LNCAP (cell line): Measurements from ENCODE around the gene DEPDC1.
A peak's percentile ranks its signal among the peaks of the same experiment; 100 is the strongest.

Experiments
- CTCF ChIP-seq: fragments of 450-650 bp; IDR thresholded peaks from 2 replicates; pipeline ENCODE4 v1.5.1; 2017; ENCODE audit warnings: mild to moderate bottlenecking

Gene DEPDC1

GRCh38 chr1:68453060-68453670 is 43.7 kb downstream of the DEPDC1 start:
- TF ChIP-seq CTCF, result no peak

GRCh38 chr1:68449901-68450300 is 47.0 kb downstream of the DEPDC1 start, which contains the start of gene RPE65:
RPE65 (minus strand) TSS chr1:68449954; CDS start chr1:68449905, 49 bp downstream.
- no peak for TF ChIP-seq CTCF

GRCh38 chr1:68448365-68448764 is 48.5 kb downstream of the DEPDC1 start:
- no peak for TF ChIP-seq CTCF

- no peak for TF ChIP-seq CTCF
Observed at GRCh38 chr1:68445709-68446108, 51.2 kb downstream of the DEPDC1 start.

GRCh38 chr1:68442822-68443556 is 53.9 kb downstream of the DEPDC1 start:
- peak; percentile 69 for TF ChIP-seq CTCF

- 0 out of 2 replicates have a peak, but pooled peaks have one; percentile 12 for TF ChIP-seq CTCF
Observed at GRCh38 chr1:68442006-68442405, 54.9 kb downstream of the DEPDC1 start.

- TF ChIP-seq CTCF, result no peak
Observed at GRCh38 chr1:68438310-68438709, 58.6 kb downstream of the DEPDC1 start.
